ENCODE measurements around the gene P2RX4. TPM values are rescaled to one million over a fixed set of nuclear protein-coding genes. Genes with fewer than 3 reads are reported as not detected.
"Not testable (repeated sequence)": the region's sequence is repeated elsewhere in the genome, so short reads cannot be mapped to it uniquely, and the experiment has no call there.

The P2RX4 gene
- total RNA-seq, 1 donor from 2014 or later: 22.3 TPM

DNA sequence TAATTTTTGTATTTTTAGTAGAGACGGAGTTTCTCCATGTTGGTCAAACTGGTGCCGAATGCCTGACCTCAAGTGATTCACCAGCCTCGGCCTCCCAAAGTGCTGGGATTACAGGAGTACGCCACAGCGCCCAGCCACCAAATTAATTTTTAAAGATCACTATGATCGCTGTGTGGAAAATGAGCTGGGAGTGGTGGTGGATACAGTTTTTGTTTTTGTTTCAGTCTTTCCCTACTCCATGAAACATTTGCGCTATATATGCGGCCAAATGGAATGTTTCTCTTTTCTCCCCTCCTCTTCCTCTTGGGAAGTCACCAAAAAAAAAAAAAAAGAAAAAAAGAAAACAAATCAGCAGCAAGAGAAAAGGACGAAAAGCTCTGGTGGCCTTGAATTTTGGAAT is 20.8 kb upstream of the P2RX4 start:
- peak; percentile 47 for DNase-seq (ENCODE audit: low read depth)

GRCh38 chr12:121189619-121190155 is 20.2 kb upstream of the P2RX4 start:
- no peak for DNase-seq (ENCODE audit: low read depth)

DNA sequence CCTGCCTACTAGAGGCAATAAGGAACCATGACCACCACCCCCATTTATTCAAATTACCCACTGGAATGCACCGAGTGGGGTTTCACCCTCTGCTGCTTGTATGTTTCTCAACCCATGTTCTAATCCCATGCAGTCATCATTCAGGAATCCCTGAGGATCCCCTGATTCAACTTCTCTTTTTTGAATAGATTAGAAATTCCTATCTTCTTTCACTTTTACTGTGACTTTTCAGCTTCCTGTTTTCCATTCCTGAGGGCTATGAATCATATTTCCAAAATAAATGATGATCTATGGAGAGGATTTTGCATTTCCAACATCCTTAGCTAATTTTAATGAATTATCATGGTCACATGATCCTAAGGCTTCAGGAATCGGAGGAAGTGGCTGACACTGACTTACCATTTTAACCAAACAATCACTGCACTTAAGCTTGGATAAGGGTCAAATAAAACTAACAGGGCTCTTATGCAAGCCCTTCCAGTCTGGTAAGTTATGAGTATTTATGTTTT is 19.4 kb upstream of the P2RX4 start:
- peak; percentile 95 for DNase-seq (ENCODE audit: low read depth)

- DNase-seq (ENCODE audit: low read depth): no peak
Observed at GRCh38 chr12:121191151-121191550, 18.8 kb upstream of the P2RX4 start.

DNA sequence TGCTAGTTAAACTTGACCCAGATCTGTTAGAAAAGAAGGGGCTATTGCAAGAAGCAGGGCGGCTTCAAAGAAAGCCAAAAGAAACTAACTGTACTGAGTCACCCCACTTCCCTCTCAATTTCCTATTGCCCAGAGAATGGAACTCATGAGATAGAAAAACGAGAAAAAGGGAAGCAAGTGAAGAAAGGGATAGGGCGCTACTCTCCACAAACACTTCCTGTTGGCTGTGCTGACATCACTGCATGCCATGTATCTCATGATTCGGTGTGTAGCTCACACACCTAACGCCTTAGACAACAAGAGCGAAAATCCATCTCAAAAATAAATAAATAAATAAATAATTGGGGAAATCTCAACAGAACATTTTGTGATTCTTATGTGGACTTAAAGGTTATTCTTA is 13.0 kb upstream of the P2RX4 start:
- peak; percentile 26 for DNase-seq (ENCODE audit: low read depth)

- no peak for DNase-seq (ENCODE audit: low read depth)
Observed at GRCh38 chr12:121198949-121199348, 11.0 kb upstream of the P2RX4 start.

DNA sequence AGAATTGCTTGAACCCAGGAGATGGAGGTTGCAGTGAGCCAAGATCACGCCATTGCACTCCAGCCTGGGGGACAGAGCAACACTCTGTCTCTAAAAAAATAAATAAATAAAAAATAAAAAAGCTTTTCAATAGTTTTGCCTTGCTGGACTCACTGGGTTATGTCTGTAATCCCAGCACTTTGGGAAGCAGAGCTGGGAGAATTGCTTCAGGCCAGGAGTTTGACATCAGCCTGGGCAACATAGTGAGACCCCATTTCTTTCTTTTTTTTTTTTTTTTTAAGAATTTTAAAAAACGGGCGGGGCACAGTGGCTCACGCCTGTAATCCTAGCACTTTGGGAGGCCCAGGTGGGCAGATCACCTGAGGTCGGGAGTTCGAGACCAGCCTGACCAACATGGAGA is 8.8 kb upstream of the P2RX4 start:
- not testable (repeated sequence) for DNase-seq (ENCODE audit: low read depth)

- no peak for DNase-seq (ENCODE audit: low read depth)
Observed at GRCh38 chr12:121202407-121203355, 7.2 kb upstream of the P2RX4 start.

GRCh38 chr12:121203482-121203881 is 6.4 kb upstream of the P2RX4 start:
- DNase-seq (ENCODE audit: low read depth): no peak

DNA sequence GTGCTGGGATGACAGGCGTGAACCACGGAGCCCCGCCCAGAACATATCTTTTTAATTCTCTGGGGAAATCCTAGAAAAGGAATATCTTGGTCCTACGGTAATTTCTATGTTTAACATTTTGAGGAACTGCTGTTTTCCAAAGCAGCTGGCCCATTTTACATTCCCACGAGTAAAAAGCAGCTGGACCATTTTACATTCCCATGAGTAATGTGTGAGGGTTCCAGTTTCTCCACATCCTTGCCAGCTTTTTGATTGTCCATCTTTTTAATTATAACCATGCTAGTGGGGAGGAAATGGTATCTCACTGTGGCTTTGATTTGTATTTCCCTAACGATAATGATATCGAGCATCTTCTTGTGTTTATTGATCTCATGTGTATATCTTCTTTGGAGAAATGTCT is 4.4 kb upstream of the P2RX4 start:
- DNase-seq (ENCODE audit: low read depth): no peak

DNA sequence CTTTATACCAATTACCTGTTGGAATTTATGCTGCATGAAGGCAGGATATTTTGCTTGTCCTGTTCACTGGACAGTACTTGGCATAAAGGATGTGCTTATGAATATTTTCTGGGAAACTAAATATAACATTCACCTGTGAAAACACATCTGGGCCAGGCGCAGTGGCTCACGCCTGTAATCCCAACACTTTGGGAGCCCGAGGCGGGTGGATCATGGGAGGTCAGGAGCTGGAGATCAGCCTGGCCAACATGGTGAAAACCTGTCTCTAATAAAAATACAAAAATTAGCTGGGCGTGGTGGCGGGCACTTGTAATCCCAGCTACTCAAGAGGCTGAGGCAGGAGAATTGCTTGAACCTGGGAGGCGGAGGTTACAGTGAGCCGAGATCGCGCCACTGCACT is 1.4 kb upstream of the P2RX4 start:
- DNase-seq (ENCODE audit: low read depth): not testable (repeated sequence)

GRCh38 chr12:121209221-121209620 is 708 bp upstream of the P2RX4 start:
- no peak for DNase-seq (ENCODE audit: low read depth)

GRCh38 chr12:121212875-121213274 is 2.9 kb downstream of the P2RX4 start:
- DNase-seq (ENCODE audit: low read depth): no peak

GRCh38 chr12:121214166-121214777 is 4.3 kb downstream of the P2RX4 start:
- peak; percentile 77 for DNase-seq (ENCODE audit: low read depth)

- peak; percentile 99 for DNase-seq (ENCODE audit: low read depth)
Observed at GRCh38 chr12:121214855-121215745, 5.2 kb downstream of the P2RX4 start.

DNA sequence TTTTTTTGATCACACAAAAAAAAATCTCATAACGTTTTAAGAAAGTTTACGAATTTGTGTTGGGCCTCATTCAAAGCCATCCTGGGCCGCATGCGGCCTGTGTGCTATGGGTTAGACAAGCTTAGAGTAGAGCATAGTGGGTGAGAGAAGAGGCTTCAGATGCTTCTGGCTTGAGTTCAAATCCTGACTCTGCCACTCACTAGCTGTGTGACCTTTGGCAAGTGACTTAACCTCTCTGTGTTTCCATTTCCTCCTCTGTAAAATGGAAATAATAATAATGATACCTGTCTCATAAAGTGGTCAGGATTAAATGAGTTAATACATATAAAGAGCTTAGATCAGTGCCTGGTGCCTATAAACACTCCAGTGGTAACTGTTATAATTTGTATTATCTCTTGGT is 6.2 kb downstream of the P2RX4 start:
- DNase-seq (ENCODE audit: low read depth): no peak

DNA sequence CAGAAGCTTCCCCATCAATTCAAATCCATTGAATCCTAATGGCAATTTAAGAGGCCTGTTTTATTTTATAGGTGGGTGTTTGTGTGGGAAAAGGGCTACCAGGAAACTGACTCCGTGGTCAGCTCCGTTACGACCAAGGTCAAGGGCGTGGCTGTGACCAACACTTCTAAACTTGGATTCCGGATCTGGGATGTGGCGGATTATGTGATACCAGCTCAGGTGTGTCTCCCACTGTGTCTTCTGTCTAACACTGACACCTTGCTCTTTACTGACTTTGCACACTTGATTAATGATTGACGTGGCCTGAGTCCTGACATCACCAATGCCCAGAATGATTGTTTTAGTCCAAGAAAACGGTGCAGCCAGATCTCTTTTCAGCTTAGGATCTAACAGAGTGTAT is 7.1 kb downstream of the P2RX4 start:
- peak; percentile 70 for DNase-seq (ENCODE audit: low read depth)

GRCh38 chr12:121217761-121218160 is 7.8 kb downstream of the P2RX4 start:
- peak; percentile 67 for DNase-seq (ENCODE audit: low read depth)

DNA sequence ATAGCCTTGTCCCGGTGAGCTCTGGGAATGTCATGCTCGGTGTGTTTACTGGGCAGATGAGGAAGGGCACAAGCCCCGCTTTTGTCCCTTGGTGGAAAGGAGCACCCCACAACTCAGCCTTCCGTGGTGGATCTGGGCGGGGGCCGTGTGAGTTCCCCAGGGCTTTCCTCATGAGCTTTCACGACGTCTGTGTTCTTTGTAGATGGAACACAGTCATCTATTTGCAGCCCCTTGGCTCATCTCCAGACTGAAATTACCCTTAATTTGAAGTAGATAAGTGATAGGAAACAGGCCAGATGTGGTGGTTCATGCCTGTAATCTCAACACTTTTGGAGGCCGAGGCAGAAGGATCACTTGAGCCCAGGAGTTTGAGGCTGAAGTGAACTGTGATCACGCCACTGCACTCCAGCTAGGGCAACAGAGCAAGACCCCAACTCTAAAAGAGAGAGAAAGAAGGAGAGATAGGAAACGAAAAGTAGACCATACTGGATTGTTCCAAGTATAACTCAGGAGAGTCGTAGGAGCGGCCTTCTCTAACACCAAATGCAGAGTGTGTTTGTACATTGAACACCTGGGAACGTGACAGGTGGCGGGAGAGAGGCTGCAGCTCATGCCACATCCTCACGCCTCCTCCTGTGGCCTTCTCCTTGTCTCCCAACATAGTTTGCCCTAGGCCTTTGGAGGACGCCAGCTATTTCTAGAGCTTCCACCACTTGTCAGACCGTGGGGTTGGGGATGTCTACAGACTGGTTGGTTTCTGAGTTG is 8.8 kb downstream of the P2RX4 start:
- DNase-seq (ENCODE audit: low read depth): no peak

DNA sequence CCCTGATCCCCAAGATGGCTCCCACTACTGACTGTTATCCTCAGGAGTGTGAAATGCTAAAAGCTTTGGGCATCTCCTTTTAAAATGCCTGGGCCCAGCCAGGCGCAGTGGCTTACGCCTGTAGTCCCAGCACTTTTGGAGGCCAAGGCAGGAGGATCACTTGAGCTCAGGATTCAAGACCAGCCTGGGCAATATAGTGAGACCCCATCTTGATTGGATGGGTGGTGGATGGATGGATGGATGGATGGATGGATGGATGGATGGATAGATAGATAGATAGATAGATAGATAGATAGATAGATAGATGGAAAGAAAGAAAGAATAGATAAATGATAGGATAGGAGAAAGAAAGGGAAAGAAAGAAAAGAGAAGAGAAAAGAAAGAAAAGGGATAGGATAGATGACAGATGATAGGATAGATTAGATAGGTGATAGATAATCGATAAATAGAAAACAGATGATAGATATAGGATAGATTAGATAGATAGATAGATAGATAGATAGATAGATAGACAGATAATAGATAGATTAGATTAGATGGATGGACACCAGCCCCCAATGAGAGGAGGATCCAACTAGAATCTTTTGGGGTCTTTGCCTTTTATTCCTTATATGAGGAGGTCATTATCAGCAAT is 9.5 kb downstream of the P2RX4 start:
- no peak for DNase-seq (ENCODE audit: low read depth)

All from renal cortical epithelial cell (primary cell).